GM06990 (cell line): Measurements from ENCODE around the gene GSTA4.
"Not testable (repeated sequence)": the region's sequence is repeated elsewhere in the genome, so short reads cannot be mapped to it uniquely, and the experiment has no call there.

ENCODE experiments used
- DNase-seq: peaks from one replicate; pipeline ENCODE4 v3.0.0-alpha.2; 2011; ENCODE audit not compliant: insufficient read length; ENCODE audit errors: extremely low read depth
- H3K27me3 ChIP-seq: replicated peaks from 2 replicates; pipeline ENCODE4 v1.6.0; 2011; ENCODE audit warnings: low read length; ENCODE audit not compliant: control insufficient read depth, insufficient read depth
- H3K36me3 ChIP-seq: 2 replicates; pipeline ENCODE4 v1.5.1; 2011; ENCODE audit warnings: low read length; ENCODE audit not compliant: control insufficient read depth, insufficient read depth
- H3K4me3 ChIP-seq: replicated peaks from 2 replicates; pipeline ENCODE4 v1.5.1; 2011; ENCODE audit warnings: low read depth, mild to moderate bottlenecking, control low read depth, low read length
- CTCF ChIP-seq: IDR thresholded peaks from 2 replicates; pipeline ENCODE4 v1.5.1; 2011; ENCODE audit warnings: low read length, control low read depth, mild to moderate bottlenecking, inconsistent platforms; ENCODE audit not compliant: insufficient read depth, poor library complexity, severe bottlenecking

Gene GSTA4

GRCh38 chr6:52995089-52995912, at the start of gene GSTA4:
Gene GSTA4, minus strand, starts transcription at chr6:52995284. Its CDS starts 1,041 bp downstream, at chr6:52994243.
- TF ChIP-seq CTCF: peak; percentile 84
- H3K4me3 ChIP-seq: peak within 1 kb of the TSS; percentile 60

GRCh38 chr6:53044572-53044971, 49.5 kb upstream of the GSTA4 start:
- TF ChIP-seq CTCF: no peak
- H3K27me3 ChIP-seq: no peaks in the 10 kb centered on the region
- DNase-seq: no peak
- H3K4me3 ChIP-seq: no peak overlapping the region
- H3K36me3 ChIP-seq: no peaks in the 10 kb centered on the region; the same call in 1 of the 2 replicates

More at GRCh38 chr6:52995089-52995912, at the start of gene GSTA4:
- H3K27me3 ChIP-seq, H3K36me3 ChIP-seq: not testable (repeated sequence)
- DNase-seq: peak; percentile 92

- Histone ChIP-seq H3K36me3 (no peaks in the 10 kb centered on the region; the same call in 1 of the 2 replicates), H3K27me3 (no peaks in the 10 kb centered on the region), H3K4me3 (no peak overlapping the region)
- TF ChIP-seq CTCF: no peak
- DNase-seq: no peak
These were observed 49.0 kb upstream of the GSTA4 start for GRCh38 chr6:53044071-53044470.

- H3K4me3 ChIP-seq: no peak overlapping the region
- no peaks in the 10 kb centered on the region for H3K27me3 ChIP-seq
- DNase-seq: no peak
- no peak for TF ChIP-seq CTCF
- no peaks in the 10 kb centered on the region; the same call in 1 of the 2 replicates for H3K36me3 ChIP-seq
These were observed 48.5 kb upstream of the GSTA4 start for GRCh38 chr6:53043581-53043980.

- no peak for DNase-seq
- Histone ChIP-seq H3K36me3 (no peaks in the 10 kb centered on the region; the same call in 1 of the 2 replicates), H3K27me3 (no peaks in the 10 kb centered on the region), H3K4me3 (no peak overlapping the region)
- TF ChIP-seq CTCF: no peak
These were observed 47.0 kb upstream of the GSTA4 start for GRCh38 chr6:53042112-53042511.
